ENCODE data around the gene GPRC5B.

DNA sequence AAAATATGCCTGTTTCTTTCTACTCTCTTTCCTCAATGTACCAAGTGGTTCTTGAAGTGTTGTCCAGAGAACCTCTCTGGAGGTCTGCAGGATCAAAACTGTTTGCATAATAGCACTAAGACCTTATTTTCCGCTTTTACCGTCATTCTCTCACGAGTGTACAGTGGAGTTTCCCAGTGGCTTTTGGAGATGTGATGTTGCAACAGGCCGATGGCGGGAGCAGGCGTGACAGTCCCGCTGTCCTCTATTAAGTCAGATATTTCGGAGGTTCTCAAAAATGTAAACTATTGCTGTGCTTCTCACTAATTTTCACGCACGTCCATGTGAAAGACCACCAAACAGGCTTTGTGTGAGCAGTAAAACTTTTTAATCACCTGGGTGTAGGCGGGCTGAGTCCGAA, 8.3 kb upstream of the GPRC5B start:
- TF ChIP-seq, protein P1, sequence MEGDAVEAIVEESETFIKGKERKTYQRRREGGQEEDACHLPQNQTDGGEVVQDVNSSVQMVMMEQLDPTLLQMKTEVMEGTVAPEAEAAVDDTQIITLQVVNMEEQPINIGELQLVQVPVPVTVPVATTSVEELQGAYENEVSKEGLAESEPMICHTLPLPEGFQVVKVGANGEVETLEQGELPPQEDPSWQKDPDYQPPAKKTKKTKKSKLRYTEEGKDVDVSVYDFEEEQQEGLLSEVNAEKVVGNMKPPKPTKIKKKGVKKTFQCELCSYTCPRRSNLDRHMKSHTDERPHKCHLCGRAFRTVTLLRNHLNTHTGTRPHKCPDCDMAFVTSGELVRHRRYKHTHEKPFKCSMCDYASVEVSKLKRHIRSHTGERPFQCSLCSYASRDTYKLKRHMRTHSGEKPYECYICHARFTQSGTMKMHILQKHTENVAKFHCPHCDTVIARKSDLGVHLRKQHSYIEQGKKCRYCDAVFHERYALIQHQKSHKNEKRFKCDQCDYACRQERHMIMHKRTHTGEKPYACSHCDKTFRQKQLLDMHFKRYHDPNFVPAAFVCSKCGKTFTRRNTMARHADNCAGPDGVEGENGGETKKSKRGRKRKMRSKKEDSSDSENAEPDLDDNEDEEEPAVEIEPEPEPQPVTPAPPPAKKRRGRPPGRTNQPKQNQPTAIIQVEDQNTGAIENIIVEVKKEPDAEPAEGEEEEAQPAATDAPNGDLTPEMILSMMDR (IDR thresholded peaks at IDR 0.05): no peak
- no peak for TF ChIP-seq POLR2A (IDR thresholded peaks at IDR 0.05)
- no peak for TF ChIP-seq EP300 (IDR thresholded peaks at IDR 0.05)

Measured in upper lobe of left lung (tissue), 4 donors.